GM19438 (cell line): ENCODE measurements around the gene GCH1.
"Not testable (repeated sequence)": the region's sequence is repeated elsewhere in the genome, so short reads cannot be mapped to it uniquely, and the experiment has no call there.

ENCODE experiments used
- ATAC-seq: cut with Tn5 transposase; IDR thresholded peaks from one replicate; pipeline ENCODE4 v1.9.1; 2021; ENCODE audit warnings: low read depth; ENCODE audit not compliant: unreplicated experiment

GCH1 gene

DNA sequence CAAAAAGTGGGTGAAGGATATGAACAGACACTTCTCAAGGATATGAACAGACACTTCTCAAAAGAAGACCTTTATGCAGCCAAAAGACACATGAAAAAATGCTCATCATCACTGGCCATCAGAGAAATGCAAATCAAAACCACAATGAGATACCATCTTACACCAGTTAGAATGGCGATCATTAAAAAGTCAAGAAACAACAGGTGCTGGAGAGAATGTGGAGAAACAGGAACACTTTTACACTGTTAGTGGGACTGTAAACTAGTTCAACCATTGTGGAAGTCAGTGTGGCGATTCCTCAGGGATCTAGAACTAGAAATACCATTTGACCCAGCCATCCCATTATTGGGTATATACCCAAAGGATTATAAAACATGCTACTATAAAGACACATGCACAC is 27.0 kb downstream of the GCH1 start:
- ATAC-seq, result not testable (repeated sequence)

GRCh38 chr14:54870154-54871090 is 32.2 kb downstream of the GCH1 start:
- ATAC-seq, result not testable (repeated sequence)

DNA sequence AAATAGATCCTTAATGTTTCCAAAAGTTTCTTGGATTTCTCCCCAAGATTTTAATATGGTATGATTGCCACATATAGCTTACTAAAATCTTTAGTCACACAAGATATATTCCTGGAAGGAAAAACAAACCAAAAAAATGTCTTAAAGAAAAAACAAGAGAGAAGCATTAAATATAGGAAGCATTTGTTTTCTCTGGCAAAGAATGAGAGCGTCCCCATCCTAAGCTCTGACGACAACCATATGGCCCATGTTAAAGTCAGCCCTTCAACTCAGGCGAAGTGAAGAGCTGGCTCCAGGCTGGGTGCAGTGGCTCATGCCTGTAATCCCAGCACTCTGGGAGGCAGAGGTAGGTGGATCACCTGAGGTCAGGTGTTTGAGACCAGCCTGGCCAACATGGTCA is 35.6 kb downstream of the GCH1 start:
- ATAC-seq, result no peak

DNA sequence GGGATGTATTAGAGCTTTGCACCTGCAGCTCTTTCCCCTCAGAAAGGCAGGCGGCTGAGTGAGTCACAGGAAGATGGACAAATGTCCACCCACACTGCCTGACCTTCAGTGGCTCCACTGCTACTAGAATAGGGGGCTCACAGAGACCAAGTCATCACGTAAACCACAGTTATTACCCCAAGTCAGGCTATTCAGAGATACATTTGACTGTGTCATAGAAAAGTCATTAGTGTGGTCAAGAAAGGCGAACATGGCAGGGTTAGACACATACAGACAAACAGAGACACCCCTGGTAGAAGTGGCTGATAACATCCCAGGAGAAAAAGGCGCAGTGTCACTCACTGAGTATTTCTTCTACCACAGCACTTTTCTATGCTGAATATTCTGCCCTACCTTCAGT is 36.0 kb downstream of the GCH1 start:
- ATAC-seq, result no peak

DNA sequence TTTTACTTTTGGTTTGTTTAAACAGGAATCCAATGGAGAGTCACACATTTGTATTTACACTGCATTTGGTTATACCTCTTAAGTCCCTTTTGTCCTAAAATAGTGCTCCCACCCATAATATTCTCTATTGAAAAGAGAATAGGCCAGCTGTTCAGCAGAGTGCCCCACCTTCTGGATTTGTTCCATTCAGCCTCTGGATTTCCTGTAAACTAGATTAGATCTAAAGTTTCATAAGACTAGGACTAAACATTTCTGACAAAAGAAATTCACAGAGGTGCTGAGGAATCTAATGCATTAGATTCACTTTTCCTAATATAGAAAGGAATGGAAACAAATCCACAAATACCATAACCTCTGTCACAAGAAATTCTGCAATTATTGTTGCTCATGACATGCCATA is 38.1 kb downstream of the GCH1 start:
- no peak for ATAC-seq

DNA sequence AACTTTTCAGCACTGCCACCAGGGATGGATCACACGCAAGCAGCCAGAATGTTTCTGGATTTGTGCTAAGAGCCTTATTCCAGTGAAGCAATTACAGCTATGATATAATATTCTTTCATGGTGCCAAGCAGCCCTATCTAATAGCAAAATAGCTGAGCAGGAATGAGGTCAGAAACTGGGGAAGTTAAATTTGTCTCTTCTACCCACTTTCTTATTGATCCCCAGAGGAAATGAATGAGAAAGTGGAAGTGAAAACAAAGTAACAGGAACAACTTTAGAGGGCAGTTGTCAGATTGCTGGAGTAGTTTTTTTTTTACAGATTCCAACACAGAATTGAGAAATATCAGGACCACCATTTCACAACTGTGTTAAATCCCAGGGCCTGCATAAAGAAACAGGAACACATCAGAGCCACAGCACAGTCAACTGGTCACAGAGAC is 44.8 kb downstream of the GCH1 start:
- peak; percentile 74 for ATAC-seq

- no peak for ATAC-seq
Observed at GRCh38 chr14:54856152-54856551, 46.5 kb downstream of the GCH1 start.

DNA sequence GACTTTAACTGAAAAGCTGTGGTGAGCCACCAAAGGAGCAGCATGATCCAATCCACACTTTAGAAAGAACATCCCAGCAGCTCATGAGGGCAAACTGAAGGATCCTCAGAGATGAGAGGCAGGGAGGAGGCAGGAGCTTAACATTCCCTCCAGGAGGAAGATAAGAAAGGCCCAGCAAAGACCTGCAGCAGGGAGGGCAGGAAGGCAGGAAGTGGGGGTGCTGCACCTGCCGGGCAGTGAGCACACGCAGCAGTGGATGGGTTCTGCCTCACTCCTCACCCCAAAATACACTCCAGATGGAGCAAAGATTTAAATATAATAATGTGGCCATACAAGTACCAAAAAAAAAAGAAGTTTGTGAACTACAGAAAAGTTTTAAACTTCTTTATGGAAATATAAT is 48.4 kb downstream of the GCH1 start:
- ATAC-seq, result no peak

DNA sequence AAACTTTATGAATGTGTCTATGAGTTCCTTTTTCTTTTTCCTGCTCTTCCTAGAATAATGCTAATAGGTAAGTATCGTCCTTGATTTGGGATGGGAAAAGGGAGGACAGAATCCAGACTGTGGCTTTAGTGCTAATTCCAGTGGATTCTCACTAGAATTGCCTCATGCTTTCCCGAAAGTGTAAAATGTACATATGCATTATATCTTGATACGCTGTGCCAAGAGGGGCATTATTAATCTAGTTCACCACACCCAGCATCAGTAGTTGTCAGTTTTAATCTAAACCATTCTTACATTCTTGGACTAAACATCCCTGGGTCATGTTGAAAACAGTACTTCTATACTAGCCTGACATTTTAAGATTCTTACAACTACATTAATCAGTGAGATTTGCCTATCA is 49.3 kb downstream of the GCH1 start:
- no peak for ATAC-seq

GRCh38 chr14:54852215-54852614 is 50.4 kb downstream of the GCH1 start:
- no peak for ATAC-seq

- no peak for ATAC-seq
Observed at GRCh38 chr14:54848910-54849309, 53.7 kb downstream of the GCH1 start.

- ATAC-seq, result no peak
Observed at GRCh38 chr14:54845641-54846040, 57.0 kb downstream of the GCH1 start.

GRCh38 chr14:54844479-54844878 is 58.1 kb downstream of the GCH1 start:
- ATAC-seq, result no peak

GRCh38 chr14:54840798-54841197 is 61.8 kb downstream of the GCH1 start:
- no peak for ATAC-seq

GRCh38 chr14:54840336-54840735 is 62.3 kb downstream of the GCH1 start:
- ATAC-seq, result no peak

GRCh38 chr14:54839701-54840119 is 62.9 kb downstream of the GCH1 start:
- ATAC-seq, result no peak

DNA sequence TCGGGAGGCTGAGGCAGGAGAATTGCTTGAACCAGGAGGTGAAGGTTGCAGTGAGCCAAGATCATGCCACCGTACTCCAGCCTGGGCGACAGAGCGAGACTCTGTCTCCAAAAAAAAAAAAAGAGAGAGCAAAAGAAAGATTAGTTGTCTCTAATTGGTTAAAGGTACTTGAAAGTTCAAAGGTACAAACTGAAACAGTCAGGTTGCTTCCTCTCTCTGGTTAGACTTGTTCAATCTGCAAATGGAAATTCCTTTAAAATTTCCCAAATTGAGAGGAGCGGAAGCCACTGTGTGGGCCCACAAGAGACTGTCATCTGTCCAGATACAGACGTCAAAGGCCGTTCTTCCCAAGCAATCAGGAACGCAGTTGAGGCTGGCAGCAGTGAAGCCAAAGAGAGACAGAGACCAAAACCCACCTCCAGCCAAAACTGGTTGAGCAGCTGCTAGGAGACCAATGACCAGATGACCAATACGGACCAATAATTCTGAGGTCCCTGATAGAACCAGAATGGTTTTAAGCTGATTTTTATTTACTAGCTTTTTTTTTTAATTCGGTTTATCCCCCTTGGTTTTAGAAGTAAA is 63.6 kb downstream of the GCH1 start:
- ATAC-seq, result no peak

- no peak for ATAC-seq
Observed at GRCh38 chr14:54837508-54838149, 65.0 kb downstream of the GCH1 start.

GRCh38 chr14:54836231-54836630 is 66.4 kb downstream of the GCH1 start:
- ATAC-seq, result no peak

DNA sequence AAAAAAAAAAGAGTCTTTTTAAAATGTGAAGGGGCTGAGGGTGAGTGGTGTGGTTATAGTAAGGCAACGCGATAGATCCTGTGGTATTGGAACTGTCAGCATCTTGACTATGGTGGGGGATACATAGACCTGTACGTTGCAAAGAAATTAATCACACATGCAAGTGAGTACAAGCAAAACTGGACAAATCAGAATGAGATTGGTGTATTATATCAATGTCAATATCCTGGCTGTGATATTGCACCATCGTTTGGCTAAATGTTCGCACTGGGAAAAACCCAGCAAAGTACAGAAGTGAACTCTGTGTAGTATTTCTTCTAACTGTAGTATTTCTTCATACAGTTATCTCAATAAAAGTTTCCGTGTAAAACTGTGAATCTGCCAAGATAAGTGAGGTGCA is 67.9 kb downstream of the GCH1 start:
- no peak for ATAC-seq

DNA sequence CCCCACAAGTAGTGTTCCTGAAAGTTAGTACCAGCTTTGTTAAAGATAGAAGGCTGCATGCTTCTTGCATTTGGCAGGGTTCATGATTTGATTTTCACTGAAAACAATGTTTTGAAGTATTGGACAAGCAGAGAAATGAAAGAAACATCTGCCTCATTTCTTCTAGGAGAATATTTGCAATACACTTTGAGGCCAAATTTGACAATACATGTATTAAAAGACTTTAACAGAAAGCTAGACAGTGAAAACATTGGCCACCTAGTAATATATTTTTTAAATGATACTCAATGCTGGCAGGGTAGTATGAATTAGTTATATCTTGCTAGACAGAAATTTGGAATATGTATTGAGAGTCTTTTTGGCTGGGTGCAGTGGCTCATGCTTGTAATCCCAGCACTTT is 68.5 kb downstream of the GCH1 start:
- ATAC-seq, result no peak

DNA sequence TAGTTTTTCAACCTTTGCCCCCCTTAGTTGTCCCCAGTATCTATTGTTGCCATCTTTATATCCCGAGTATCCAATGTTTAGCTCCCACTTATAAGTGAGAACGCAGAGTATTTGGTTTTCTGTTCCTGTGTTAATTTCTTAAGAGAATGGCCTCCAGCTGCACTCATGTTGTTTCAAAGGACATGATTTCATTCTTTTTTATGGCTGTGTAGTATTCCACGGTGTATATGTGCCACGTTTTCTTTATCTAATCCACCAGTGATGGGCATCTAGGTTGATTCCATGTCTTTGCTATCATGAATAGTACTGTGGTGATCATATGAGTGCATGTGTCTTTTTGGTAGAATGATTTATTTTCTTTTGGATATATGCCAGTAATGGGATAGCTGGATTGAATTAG is 72.0 kb downstream of the GCH1 start:
- no peak for ATAC-seq
